ENCODE data around the gene FBXW9.

- TF ChIP-seq CTCF (IDR thresholded peaks at IDR 0.05) (no peak), POLR2A (IDR thresholded peaks at IDR 0.05) (no peak)
Measured at GRCh38 chr19:12649941-12650340, 46.5 kb downstream of the FBXW9 start.
